Ectodermal cell (in vitro differentiated cells): ENCODE data around the gene GPR45.

Source experiments
- H3K27ac ChIP-seq: 2 replicates; pipeline ENCODE4 v1.7.0; 2013; ENCODE audit warnings: mild to moderate bottlenecking, low read depth, low read length; ENCODE audit not compliant: insufficient read depth, poor library complexity, severe bottlenecking
- H3K27me3 ChIP-seq: 2 replicates; pipeline ENCODE4 v1.7.0; 2013; ENCODE audit warnings: mild to moderate bottlenecking, low read length; ENCODE audit not compliant: insufficient read depth, control insufficient read depth, poor library complexity, severe bottlenecking
- H3K36me3 ChIP-seq: one replicate; pipeline ENCODE4 v1.7.0; 2013; ENCODE audit warnings: low read length; ENCODE audit not compliant: control insufficient read depth, insufficient read depth
- H3K4me1 ChIP-seq: one replicate; pipeline ENCODE4 v1.7.0; 2013; ENCODE audit warnings: low read length; ENCODE audit not compliant: control insufficient read depth, insufficient read depth
- H3K4me3 ChIP-seq: 2 replicates; pipeline ENCODE4 v1.7.0; 2013; ENCODE audit warnings: low read depth, low read length, control low read depth; ENCODE audit not compliant: insufficient read depth
- H3K9me3 ChIP-seq: 2 replicates; pipeline ENCODE4 v1.7.0; 2013; ENCODE audit warnings: mild to moderate bottlenecking, low read length, moderate library complexity; ENCODE audit not compliant: control insufficient read depth
- WGBS, 2 experiments: methylation state at CpG; one replicate each; pipeline ENCODE4 v1.1.7; 2013; ENCODE audit warnings: missing lambda C conversion rate in 2 of 2; 5-methylcytosine and 5-hydroxymethylcytosine counted together

Gene GPR45

GRCh38 chr2:105237045-105237765, 4.3 kb upstream of the GPR45 start:
- H3K27ac ChIP-seq: no peak overlapping the region
- no peaks in the 10 kb centered on the region for H3K9me3 ChIP-seq
- WGBS, 2 experiments: 93% methylated on average over 41 of the region's 41 CpGs
- no peak overlapping the region for H3K4me3 ChIP-seq
- H3K36me3 ChIP-seq: no peaks in the 10 kb centered on the region
- H3K4me1 ChIP-seq: no peaks in the 10 kb centered on the region
- H3K27me3 ChIP-seq: peaks cover 3% of the 10 kb centered on the region

GRCh38 chr2:105238664-105239240, 2.8 kb upstream of the GPR45 start:
- H3K27me3 ChIP-seq: peaks cover 3% of the 10 kb centered on the region
- no peak overlapping the region for H3K4me3 ChIP-seq
- WGBS, 2 experiments: 92 to 93% methylated on average over 14 of the region's 14 CpGs
- no peaks in the 10 kb centered on the region for H3K36me3 ChIP-seq
- H3K4me1 ChIP-seq: no peaks in the 10 kb centered on the region
- no peak overlapping the region for H3K27ac ChIP-seq
- no peaks in the 10 kb centered on the region for H3K9me3 ChIP-seq

- WGBS, 2 experiments: 80 to 84% methylated on average over 2 of the region's 2 CpGs
- no peaks in the 10 kb centered on the region for H3K36me3 ChIP-seq
Measured at GRCh38 chr2:105239924-105240323, 1.6 kb upstream of the GPR45 start.

GRCh38 chr2:105242286-105242993, 897 bp downstream of the GPR45 start:
- Histone ChIP-seq H3K27me3 (no peaks in the 10 kb centered on the region), H3K36me3 (no peaks in the 10 kb centered on the region), H3K9me3 (no peaks in the 10 kb centered on the region), H3K27ac (no peak overlapping the region), H3K4me3 (no peak overlapping the region), H3K4me1 (no peaks in the 10 kb centered on the region)
- WGBS, 2 experiments: 95 to 96% methylated on average over 50 of the region's 50 CpGs

More at GRCh38 chr2:105239924-105240323, 1.6 kb upstream of the GPR45 start:
- Histone ChIP-seq H3K27ac (no peak overlapping the region), H3K27me3 (peaks cover 3% of the 10 kb centered on the region), H3K4me1 (no peaks in the 10 kb centered on the region), H3K4me3 (no peak overlapping the region), H3K9me3 (no peaks in the 10 kb centered on the region)

- Histone ChIP-seq H3K4me1 (no peaks in the 10 kb centered on the region), H3K36me3 (no peaks in the 10 kb centered on the region), H3K9me3 (no peaks in the 10 kb centered on the region), H3K27ac (no peak overlapping the region), H3K27me3 (no peaks in the 10 kb centered on the region), H3K4me3 (no peak overlapping the region)
- WGBS, 2 experiments: 71 to 74% methylated on average over 5 of the region's 5 CpGs
Measured at GRCh38 chr2:105243961-105244360, 2.4 kb downstream of the GPR45 start.

GRCh38 chr2:105244451-105244850, 2.9 kb downstream of the GPR45 start:
- H3K27me3 ChIP-seq: no peaks in the 10 kb centered on the region
- no peak overlapping the region for H3K27ac ChIP-seq
- WGBS, 2 experiments: 91 to 93% methylated on average over 2 to 3 of the region's 3 CpGs
- H3K9me3 ChIP-seq: no peaks in the 10 kb centered on the region
- H3K36me3 ChIP-seq: no peaks in the 10 kb centered on the region
- H3K4me1 ChIP-seq: no peaks in the 10 kb centered on the region
- no peak overlapping the region for H3K4me3 ChIP-seq

- H3K4me3 ChIP-seq: no peak overlapping the region
- H3K36me3 ChIP-seq: no peaks in the 10 kb centered on the region
- WGBS, 2 experiments: 83 to 87% methylated on average over 4 of the region's 4 CpGs
- H3K27me3 ChIP-seq: no peaks in the 10 kb centered on the region
- no peaks in the 10 kb centered on the region for H3K9me3 ChIP-seq
- no peaks in the 10 kb centered on the region for H3K4me1 ChIP-seq
- no peak overlapping the region for H3K27ac ChIP-seq
Measured at GRCh38 chr2:105248316-105249070, 7.0 kb downstream of the GPR45 start.

- H3K9me3 ChIP-seq: no peaks in the 10 kb centered on the region
- WGBS, 2 experiments: 61 to 73% methylated on average over 4 to 5 of the region's 5 CpGs
- no peaks in the 10 kb centered on the region for H3K36me3 ChIP-seq
- H3K4me1 ChIP-seq: no peaks in the 10 kb centered on the region
- no peak overlapping the region for H3K4me3 ChIP-seq
- no peak overlapping the region for H3K27ac ChIP-seq
- H3K27me3 ChIP-seq: no peaks in the 10 kb centered on the region
Measured at GRCh38 chr2:105249181-105249580, 7.6 kb downstream of the GPR45 start.

- Histone ChIP-seq H3K4me1 (no peaks in the 10 kb centered on the region), H3K27ac (no peak overlapping the region), H3K36me3 (no peaks in the 10 kb centered on the region), H3K4me3 (no peak overlapping the region), H3K9me3 (no peaks in the 10 kb centered on the region), H3K27me3 (no peaks in the 10 kb centered on the region)
- WGBS, 2 experiments: 90 to 95% methylated on average over 4 of the region's 4 CpGs
Measured at GRCh38 chr2:105249891-105250290, 8.3 kb downstream of the GPR45 start.
